ENCODE data around the gene KIAA0040.

Gene KIAA0040

DNA sequence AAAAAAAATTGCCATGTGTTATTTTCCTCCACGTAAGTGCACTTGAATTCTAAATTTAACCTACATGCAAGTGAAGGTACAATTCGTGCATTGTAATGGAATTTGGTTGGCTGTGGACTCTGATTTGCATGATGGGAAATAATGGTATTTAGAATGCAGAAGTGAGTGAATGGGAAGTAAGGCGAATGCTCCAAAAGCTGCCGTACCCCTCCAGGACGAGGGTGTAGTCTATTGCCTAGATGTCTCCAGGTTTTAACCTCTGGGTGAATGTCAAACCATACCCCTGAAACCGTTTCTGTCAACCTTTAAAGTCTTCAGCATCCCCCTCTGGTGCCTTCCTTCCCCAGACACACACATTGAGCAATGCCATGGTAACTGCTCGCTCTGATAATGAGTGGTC is 44.5 kb downstream of the KIAA0040 start:
- no peak for DNase-seq (ENCODE audit: low read depth)
- H3K4me3 ChIP-seq (ENCODE audit: control insufficient read depth, low read depth, low read length), result no peak overlapping the region
- TF ChIP-seq, protein P1, sequence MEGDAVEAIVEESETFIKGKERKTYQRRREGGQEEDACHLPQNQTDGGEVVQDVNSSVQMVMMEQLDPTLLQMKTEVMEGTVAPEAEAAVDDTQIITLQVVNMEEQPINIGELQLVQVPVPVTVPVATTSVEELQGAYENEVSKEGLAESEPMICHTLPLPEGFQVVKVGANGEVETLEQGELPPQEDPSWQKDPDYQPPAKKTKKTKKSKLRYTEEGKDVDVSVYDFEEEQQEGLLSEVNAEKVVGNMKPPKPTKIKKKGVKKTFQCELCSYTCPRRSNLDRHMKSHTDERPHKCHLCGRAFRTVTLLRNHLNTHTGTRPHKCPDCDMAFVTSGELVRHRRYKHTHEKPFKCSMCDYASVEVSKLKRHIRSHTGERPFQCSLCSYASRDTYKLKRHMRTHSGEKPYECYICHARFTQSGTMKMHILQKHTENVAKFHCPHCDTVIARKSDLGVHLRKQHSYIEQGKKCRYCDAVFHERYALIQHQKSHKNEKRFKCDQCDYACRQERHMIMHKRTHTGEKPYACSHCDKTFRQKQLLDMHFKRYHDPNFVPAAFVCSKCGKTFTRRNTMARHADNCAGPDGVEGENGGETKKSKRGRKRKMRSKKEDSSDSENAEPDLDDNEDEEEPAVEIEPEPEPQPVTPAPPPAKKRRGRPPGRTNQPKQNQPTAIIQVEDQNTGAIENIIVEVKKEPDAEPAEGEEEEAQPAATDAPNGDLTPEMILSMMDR (conservative IDR thresholded peaks at IDR 0.05; ENCODE audit: control insufficient read depth, insufficient read depth, low read depth, low read length), result no peak

DNA sequence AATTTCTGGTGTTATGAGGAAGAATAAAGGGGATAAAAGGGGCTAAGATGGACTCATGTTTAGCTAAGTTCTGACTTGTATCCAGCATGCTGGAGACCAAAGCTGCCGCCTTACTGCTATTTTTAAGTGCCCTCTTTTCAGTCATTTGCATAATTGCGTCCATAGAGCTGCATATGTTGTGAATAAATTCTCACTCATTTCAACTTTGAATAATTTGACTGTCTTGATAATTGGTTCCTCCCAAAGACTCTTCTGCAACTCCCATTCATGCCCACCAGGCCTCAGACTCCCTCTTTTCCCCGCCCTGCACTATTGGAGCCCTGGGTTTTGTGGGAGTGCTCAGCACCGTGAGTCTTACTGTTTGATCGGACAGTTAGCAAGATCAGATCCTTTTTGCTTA is 45.0 kb downstream of the KIAA0040 start:
- TF ChIP-seq, protein P1 (conservative IDR thresholded peaks at IDR 0.05; ENCODE audit: control insufficient read depth, insufficient read depth, low read depth, low read length), result no peak
- no peak for DNase-seq (ENCODE audit: low read depth)
- H3K4me3 ChIP-seq (ENCODE audit: control insufficient read depth, low read depth, low read length), result no peak overlapping the region

- no peak overlapping the region for H3K4me3 ChIP-seq (ENCODE audit: control insufficient read depth, low read depth, low read length)
- TF ChIP-seq, protein P1 (conservative IDR thresholded peaks at IDR 0.05; ENCODE audit: control insufficient read depth, insufficient read depth, low read depth, low read length), result peak; percentile 82
- peak; percentile 48 for DNase-seq (ENCODE audit: low read depth)
Measured at GRCh38 chr1:175146529-175147213, 45.9 kb downstream of the KIAA0040 start.

DNA sequence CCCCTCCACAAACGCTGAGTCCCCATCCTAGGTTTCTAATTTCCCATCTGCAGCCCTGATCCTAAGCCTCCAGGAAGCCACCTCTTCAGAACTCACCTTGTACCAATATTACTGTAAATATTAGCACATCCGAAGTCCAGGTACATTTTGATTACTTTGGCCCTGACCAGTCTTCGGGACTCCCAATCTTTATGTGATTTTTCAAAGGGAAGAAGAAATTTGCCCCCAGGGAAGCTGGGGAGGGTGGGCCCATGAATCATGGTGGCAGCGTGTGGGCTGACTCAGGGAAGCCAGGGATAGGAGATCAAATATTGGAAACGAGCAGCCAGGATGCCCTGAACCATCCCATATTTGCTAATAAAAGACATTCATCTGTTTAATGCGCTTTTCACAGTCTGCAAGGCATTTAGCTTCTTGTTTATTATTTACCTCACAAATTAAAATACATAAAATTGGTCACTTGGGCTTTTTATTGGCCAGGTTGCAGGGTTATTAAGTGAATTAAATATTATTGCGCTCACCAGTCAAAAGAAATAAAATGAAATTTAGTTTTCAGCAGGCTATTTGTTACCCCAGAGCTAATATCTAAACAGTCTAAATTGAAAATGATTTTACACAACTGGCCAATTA is 46.6 kb downstream of the KIAA0040 start:
- no peak overlapping the region for H3K4me3 ChIP-seq (ENCODE audit: control insufficient read depth, low read depth, low read length)
- TF ChIP-seq, protein P1 (conservative IDR thresholded peaks at IDR 0.05; ENCODE audit: control insufficient read depth, insufficient read depth, low read depth, low read length), result no peak
- DNase-seq (ENCODE audit: low read depth), result no peak

GRCh38 chr1:175138579-175138978 is 54.0 kb downstream of the KIAA0040 start:
- H3K4me3 ChIP-seq (ENCODE audit: control insufficient read depth, low read depth, low read length), result no peak overlapping the region
- no peak for DNase-seq (ENCODE audit: low read depth)
- TF ChIP-seq, protein P1 (conservative IDR thresholded peaks at IDR 0.05; ENCODE audit: control insufficient read depth, insufficient read depth, low read depth, low read length), result no peak

- no peak overlapping the region for H3K4me3 ChIP-seq (ENCODE audit: control insufficient read depth, low read depth, low read length)
- no peak for DNase-seq (ENCODE audit: low read depth)
Measured at GRCh38 chr1:175137369-175137768, 55.2 kb downstream of the KIAA0040 start.

More at GRCh38 chr1:175137369-175137768, 55.2 kb downstream of the KIAA0040 start:
- TF ChIP-seq, protein P1 (conservative IDR thresholded peaks at IDR 0.05; ENCODE audit: control insufficient read depth, insufficient read depth, low read depth, low read length), result no peak

Data from fibroblast of mammary gland (primary cell).